GM19438 (cell line): ENCODE results near the gene PCCA.
"Not testable (repeated sequence)": the region's sequence is repeated elsewhere in the genome, so short reads cannot be mapped to it uniquely, and the experiment has no call there.

Experiments used
- ATAC-seq: cut with Tn5 transposase; IDR thresholded peaks from one replicate; pipeline ENCODE4 v1.9.1; 2021; ENCODE audit warnings: low read depth; ENCODE audit not compliant: unreplicated experiment

PCCA gene

GRCh38 chr13:100184095-100184494, 95.2 kb downstream of the PCCA start:
- ATAC-seq, result no peak

- ATAC-seq, result no peak
Measured at GRCh38 chr13:100195568-100195967, 106.7 kb downstream of the PCCA start.

- ATAC-seq, result no peak
Measured at GRCh38 chr13:100196375-100196774, 107.5 kb downstream of the PCCA start.

- no peak for ATAC-seq
Measured at GRCh38 chr13:100197116-100197515, 108.2 kb downstream of the PCCA start.

DNA sequence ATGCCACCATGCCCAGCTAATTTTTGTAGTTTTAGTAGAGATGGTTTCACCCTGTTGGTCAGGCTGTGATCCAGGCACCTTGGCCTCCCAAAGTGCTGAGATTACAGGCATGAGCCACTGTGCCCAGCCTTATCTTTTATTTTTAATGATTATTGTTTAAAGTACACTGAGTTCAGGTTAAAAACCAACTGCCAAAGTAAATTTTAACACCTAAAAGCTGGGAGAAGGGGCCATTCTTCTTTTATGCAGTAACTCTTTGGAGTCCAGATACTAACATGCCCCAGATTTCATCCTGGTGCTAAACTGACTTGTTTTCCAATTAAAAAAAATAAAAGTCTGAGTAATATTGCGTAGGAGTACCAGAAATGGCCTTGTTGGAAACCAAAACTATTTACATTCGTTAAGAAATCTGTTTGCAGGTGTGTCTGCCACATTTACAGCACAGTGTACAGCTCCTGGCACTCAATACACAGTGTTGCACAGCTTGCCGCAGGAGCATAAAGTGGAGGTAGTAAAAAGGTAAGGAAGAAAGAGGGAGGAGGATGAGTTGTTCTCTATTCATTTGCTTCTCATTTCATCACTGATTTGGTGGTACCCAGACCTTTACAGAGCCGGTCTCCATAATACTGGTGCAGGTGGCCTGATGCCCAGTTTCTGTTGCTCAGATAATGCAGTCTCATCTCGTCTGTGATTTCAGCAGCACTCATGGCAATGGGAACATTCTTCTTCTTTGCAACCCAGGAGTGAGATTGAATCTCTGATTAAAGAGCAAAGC, 108.9 kb downstream of the PCCA start:
- ATAC-seq, result no peak

GRCh38 chr13:100203696-100204367, 114.9 kb downstream of the PCCA start:
- no peak for ATAC-seq

- no peak for ATAC-seq
Measured at GRCh38 chr13:100208002-100208401, 119.1 kb downstream of the PCCA start.

GRCh38 chr13:100208626-100209025, 119.7 kb downstream of the PCCA start:
- ATAC-seq, result no peak

DNA sequence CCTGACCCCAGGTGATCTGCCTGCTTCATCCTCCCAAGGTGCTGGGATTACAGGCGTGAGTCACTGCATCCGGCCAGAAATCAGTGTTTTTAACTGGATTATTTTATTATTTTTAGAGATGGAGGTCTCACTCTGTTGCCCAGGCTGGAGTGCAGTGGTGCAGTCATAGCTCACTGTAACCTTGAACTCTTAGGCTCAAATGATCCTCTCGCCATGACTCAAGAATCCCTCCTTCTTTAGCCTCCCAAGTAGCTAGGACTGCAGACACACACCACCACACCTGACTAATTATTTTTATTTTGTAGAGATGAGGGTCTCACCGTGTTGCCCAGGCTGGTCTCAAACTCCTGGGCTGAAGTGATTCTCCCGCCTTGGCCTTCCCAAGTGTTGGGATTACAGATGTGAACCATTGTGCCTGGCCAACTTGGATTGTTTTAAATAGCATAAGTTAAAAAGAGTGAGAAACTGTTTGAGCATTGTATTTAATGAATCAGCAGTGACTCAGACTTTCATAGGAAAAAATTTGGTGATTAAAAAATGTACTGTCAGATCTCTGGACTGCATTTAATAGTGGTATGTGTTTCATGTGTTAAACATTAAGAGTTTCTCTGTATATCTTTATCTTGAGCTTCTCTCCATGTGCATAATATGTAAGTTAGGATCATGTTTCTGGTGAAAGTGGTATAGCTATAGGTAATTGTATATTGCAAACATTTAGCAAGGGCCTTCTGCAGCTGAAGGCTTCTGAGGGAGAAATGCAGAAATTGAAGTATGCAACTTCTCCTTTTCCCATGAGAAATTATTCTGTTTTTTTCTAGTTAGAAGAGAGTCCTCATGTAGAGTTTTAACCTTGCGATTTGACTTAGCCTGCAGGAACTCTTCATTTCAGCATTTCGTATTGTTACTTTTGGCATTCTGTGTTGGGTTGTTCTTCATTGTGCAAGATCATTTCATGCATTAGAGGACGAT, 121.2 kb downstream of the PCCA start:
- ATAC-seq, result no peak

- no peak for ATAC-seq
Measured at GRCh38 chr13:100211016-100211710, 122.3 kb downstream of the PCCA start.

DNA sequence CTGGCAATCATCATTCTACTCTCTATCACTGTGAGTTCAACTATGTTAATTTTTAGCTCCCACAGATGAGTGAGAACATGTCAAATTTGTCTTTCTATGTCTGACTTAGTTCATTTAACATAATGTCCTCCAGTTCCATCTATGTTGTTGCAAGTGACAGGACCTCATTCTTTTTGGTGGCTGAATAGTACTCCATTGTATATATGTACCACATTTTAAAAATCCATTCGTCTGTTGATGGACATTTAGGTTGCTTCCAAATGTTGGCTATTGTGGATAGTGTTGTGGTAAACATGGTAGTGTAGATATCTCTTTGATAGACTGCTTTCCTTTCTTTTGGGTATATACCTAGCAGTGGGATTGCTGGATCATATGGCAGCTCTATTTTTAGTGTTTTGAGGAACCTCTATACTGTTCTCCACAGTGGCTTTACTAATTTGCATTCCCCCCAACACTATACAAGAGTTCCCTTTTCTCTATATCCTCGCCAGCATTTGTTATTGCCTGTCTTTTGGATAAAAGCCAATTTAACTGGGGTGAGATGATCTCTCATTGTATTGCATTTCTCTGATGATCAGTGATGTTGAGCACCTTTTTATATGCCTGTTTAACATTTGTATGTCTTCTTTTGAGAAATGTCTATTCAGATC, 124.1 kb downstream of the PCCA start:
- ATAC-seq, result no peak

GRCh38 chr13:100213576-100213975, 124.7 kb downstream of the PCCA start:
- no peak for ATAC-seq

GRCh38 chr13:100214886-100215285, 126.0 kb downstream of the PCCA start:
- ATAC-seq, result no peak

DNA sequence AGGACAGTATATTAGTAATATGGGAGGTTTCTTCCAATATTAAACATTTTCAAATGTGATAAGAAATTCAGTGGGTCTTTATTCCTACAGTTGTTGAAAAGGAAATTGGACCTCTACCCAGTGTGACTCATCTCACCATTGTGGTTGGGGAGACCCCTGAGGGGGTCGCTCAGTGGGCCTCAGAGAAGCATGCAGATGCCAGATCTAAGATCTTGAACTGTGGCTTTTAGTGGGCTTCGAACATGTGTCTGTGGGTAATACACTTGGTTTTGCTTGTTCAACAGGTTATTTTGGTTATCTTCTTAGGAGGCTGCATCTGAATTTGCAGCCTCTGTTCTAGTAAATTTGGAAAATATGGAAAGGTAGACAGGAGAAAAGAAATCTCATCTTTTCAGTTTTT, 132.3 kb downstream of the PCCA start:
- no peak for ATAC-seq

DNA sequence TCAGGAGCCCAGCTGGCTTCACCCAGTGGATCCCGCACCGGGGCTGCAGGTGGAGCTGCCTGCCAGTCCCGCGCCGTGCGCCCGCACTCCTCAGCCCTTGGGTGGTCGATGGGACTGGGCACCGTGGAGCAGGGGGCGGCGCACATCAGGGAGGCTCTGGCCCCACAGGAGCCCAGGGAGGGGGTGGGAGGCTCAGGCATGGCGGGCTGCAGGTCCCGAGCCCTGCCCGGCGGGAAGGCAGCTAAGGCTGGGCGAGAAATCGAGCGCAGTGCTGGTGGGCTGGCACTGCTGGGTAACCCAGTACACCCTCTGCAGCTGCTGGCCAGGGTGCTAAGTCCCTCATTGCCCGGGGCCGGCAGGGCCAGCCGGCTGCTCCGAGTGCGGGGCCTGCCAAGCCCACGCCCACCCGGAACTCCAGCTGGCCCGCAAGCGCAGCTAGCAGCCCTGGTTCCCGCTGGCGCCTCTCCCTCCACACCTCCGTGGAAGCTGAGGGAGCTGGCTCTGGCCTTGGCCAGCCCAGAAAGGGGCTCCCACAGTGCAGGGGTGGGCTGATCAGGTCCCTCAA, 135.2 kb downstream of the PCCA start:
- not testable (repeated sequence) for ATAC-seq

GRCh38 chr13:100229603-100230002, 140.7 kb downstream of the PCCA start:
- no peak for ATAC-seq

DNA sequence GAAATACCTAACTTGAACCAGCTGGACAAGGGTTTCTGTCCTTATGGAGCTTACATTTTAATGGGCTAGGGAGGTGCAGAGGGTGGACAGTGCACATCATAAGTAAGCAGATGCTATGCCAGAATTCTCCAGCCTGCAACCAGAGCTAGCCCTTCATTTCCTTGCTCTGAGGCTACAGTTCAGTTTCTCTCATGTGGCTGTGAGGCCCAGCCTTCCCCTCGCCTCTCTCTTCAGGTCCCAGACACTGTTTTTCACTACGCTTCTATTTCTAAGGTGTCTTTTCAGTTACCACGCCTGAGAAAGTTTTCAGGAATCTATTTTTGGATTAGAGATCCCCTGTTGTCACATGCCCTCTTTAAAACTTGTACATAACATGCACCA, 141.9 kb downstream of the PCCA start:
- ATAC-seq, result no peak

GRCh38 chr13:100231176-100231575, 142.3 kb downstream of the PCCA start:
- no peak for ATAC-seq

- ATAC-seq, result no peak
Measured at GRCh38 chr13:100234006-100234405, 145.1 kb downstream of the PCCA start.
